Right atrium auricular region (tissue), 2 donors: Measurements from ENCODE around the gene VSNL1. TPM values are rescaled to one million over a fixed set of nuclear protein-coding genes. Genes with fewer than 3 reads are reported as not detected.

ENCODE experiments used
- DNase-seq: peaks from one replicate; pipeline ENCODE4 v3.0.0-alpha.2; 2019; ENCODE audit warnings: low spot score
- H3K27ac ChIP-seq, 2 donors: fragments of 200-600 bp; sonication (generic); 1 replicate in 1 of 2; 2 replicates in 1 of 2; pipeline ENCODE4 v1.5.1; 2016 to 2019
- H3K27me3 ChIP-seq, 2 donors: fragments of 200-600 bp; sonication (generic); one replicate each; pipeline versions ENCODE4 v1.5.1 to v1.6.0; 2017 to 2019
- H3K36me3 ChIP-seq: fragments of 200-600 bp; sonication (generic); one replicate; pipeline ENCODE4 v1.5.1; 2016
- H3K4me1 ChIP-seq, 2 donors: fragments of 200-600 bp; sonication (generic); one replicate each; pipeline versions ENCODE4 v1.5.1 to v1.6.0; 2017 to 2019
- H3K4me3 ChIP-seq, 2 donors: fragments of 200-600 bp; sonication (generic); 1 replicate in 1 of 2; 2 replicates in 1 of 2; pipeline ENCODE4 v1.5.1; 2017 to 2019; ENCODE audit warnings: mild to moderate bottlenecking in 1 of 2, moderate library complexity in 1 of 2
- H3K9me3 ChIP-seq, 2 donors: fragments of 200-600 bp; sonication (generic); one replicate each; pipeline ENCODE4 v1.5.1; 2019
- CTCF ChIP-seq, 2 donors: fragments of 200-600 bp; sonication (generic); IDR thresholded peaks; one replicate each; pipeline ENCODE4 v1.5.1; 2019; ENCODE audit warnings: antibody characterized with exemption in 2 of 2
- total RNA-seq, 2 donors: library from RNA; depleted of rRNA; stranded (reverse); fragments of >200 nt; gene quantifications; one replicate each; pipeline ENCODE4 v1.1.0, GENCODE V29; 2016

VSNL1 gene
- total RNA-seq, 2 donors from 2014 or later: 30.2 to 41.7 TPM

GRCh38 chr2:17683981-17684380 is 143.5 kb downstream of the VSNL1 start:
- H3K27me3 ChIP-seq: no peaks in the 10 kb centered on the region
- no peak overlapping the region for H3K4me3 ChIP-seq
- TF ChIP-seq CTCF (IDR thresholded peaks at IDR 0.05): no peak
- H3K36me3 ChIP-seq: peaks cover 27% of the 10 kb centered on the region
- no peaks in the 10 kb centered on the region for H3K9me3 ChIP-seq
- no peak for DNase-seq
- no peak overlapping the region for H3K27ac ChIP-seq
- no peaks in the 10 kb centered on the region for H3K4me1 ChIP-seq

- no peak overlapping the region for H3K27ac ChIP-seq
- H3K4me1 ChIP-seq: no peaks in the 10 kb centered on the region
- H3K36me3 ChIP-seq: peaks cover 36% of the 10 kb centered on the region
- no peak for DNase-seq
- H3K9me3 ChIP-seq: no peaks in the 10 kb centered on the region
- no peaks in the 10 kb centered on the region for H3K27me3 ChIP-seq
- no peak for TF ChIP-seq CTCF (IDR thresholded peaks at IDR 0.05)
- no peak overlapping the region for H3K4me3 ChIP-seq
Observed at GRCh38 chr2:17688600-17688999, 148.1 kb downstream of the VSNL1 start.

GRCh38 chr2:17689010-17689409 is 148.5 kb downstream of the VSNL1 start:
- H3K9me3 ChIP-seq: no peaks in the 10 kb centered on the region
- TF ChIP-seq CTCF (IDR thresholded peaks at IDR 0.05): no peak
- H3K4me1 ChIP-seq: no peaks in the 10 kb centered on the region
- H3K4me3 ChIP-seq: no peak overlapping the region
- no peaks in the 10 kb centered on the region for H3K27me3 ChIP-seq
- no peak for DNase-seq
- no peak overlapping the region for H3K27ac ChIP-seq
- peaks cover 36% of the 10 kb centered on the region for H3K36me3 ChIP-seq

- H3K4me3 ChIP-seq: no peak overlapping the region
- peaks cover 47% of the 10 kb centered on the region for H3K36me3 ChIP-seq
- no peaks in the 10 kb centered on the region for H3K27me3 ChIP-seq
- no peak for DNase-seq
- H3K27ac ChIP-seq: no peak overlapping the region
- H3K4me1 ChIP-seq: no peaks in the 10 kb centered on the region
- TF ChIP-seq CTCF (IDR thresholded peaks at IDR 0.05): no peak
- no peaks in the 10 kb centered on the region for H3K9me3 ChIP-seq
Observed at GRCh38 chr2:17690776-17691175, 150.3 kb downstream of the VSNL1 start.

Other genes starting within 250 kb of the VSNL1 start
- gene RAD51AP2, start 22.3 kb upstream of the VSNL1 start, total RNA-seq: under 1 TPM; 0.22 to 0.28 TPM
- 10 to 100 TPM in 1 of 2 donors, 1 to 10 TPM in 1; 6.1 to 12.2 TPM for gene SMC6, start 213.1 kb downstream of the VSNL1 start, total RNA-seq
- 1 to 10 TPM; 1.2 to 2.3 TPM for gene GEN1, start 213.4 kb downstream of the VSNL1 start, total RNA-seq